Measurements from ENCODE around the gene TACC2.

The TACC2 gene

GRCh38 chr10:122162671-122163173 lies 173.8 kb downstream of the TACC2 start:
- DNase-seq (ENCODE audit: low read depth), result no peak
- peak; percentile 22 for TF ChIP-seq CTCF (conservative IDR thresholded peaks at IDR 0.05; ENCODE audit: low read depth, low read length)
- H3K4me3 ChIP-seq (ENCODE audit: low read depth, low read length), result peak overlapping the region; percentile 60

- DNase-seq (ENCODE audit: low read depth), result no peak
Measured at GRCh38 chr10:122163174-122164022, 174.4 kb downstream of the TACC2 start.

GRCh38 chr10:122164023-122164601 lies 175.1 kb downstream of the TACC2 start:
- DNase-seq (ENCODE audit: low read depth), result no peak
- peak overlapping the region; percentile 60 for H3K4me3 ChIP-seq (ENCODE audit: low read depth, low read length)
- no peak for TF ChIP-seq CTCF (conservative IDR thresholded peaks at IDR 0.05; ENCODE audit: low read depth, low read length)

More at GRCh38 chr10:122163174-122164022, 174.4 kb downstream of the TACC2 start:
- H3K4me3 ChIP-seq (ENCODE audit: low read depth, low read length), result peak overlapping the region; percentile 60
- no peak for TF ChIP-seq CTCF (conservative IDR thresholded peaks at IDR 0.05; ENCODE audit: low read depth, low read length)

- no peak for TF ChIP-seq CTCF (conservative IDR thresholded peaks at IDR 0.05; ENCODE audit: low read depth, low read length)
- H3K4me3 ChIP-seq (ENCODE audit: low read depth, low read length), result no peak overlapping the region
- no peak for DNase-seq (ENCODE audit: low read depth)
Measured at GRCh38 chr10:122164815-122165483, 176.0 kb downstream of the TACC2 start.

GRCh38 chr10:122165484-122166276 lies 176.7 kb downstream of the TACC2 start:
- H3K4me3 ChIP-seq (ENCODE audit: low read depth, low read length), result no peak overlapping the region
- DNase-seq (ENCODE audit: low read depth), result no peak
- no peak for TF ChIP-seq CTCF (conservative IDR thresholded peaks at IDR 0.05; ENCODE audit: low read depth, low read length)

- no peak overlapping the region for H3K4me3 ChIP-seq (ENCODE audit: low read depth, low read length)
- no peak for TF ChIP-seq CTCF (conservative IDR thresholded peaks at IDR 0.05; ENCODE audit: low read depth, low read length)
- DNase-seq (ENCODE audit: low read depth), result no peak
Measured at GRCh38 chr10:122168101-122168500, 179.1 kb downstream of the TACC2 start.
